Liver (tissue), 9 donors: ENCODE measurements around the gene ATP4A. TPM values are rescaled to one million over a fixed set of nuclear protein-coding genes. Genes with fewer than 3 reads are reported as not detected.

Source experiments
- DNase-seq: peaks from one replicate; pipeline ENCODE4 v3.0.0-alpha.2; 2017; ENCODE audit warnings: low spot score
- H3K27ac ChIP-seq, 2 donors: one replicate each; pipeline ENCODE4 v1.7.0; 2013; ENCODE audit warnings: inconsistent platforms in 2 of 2, low read length in 2 of 2, control low read depth in 1 of 2, low read depth in 1 of 2, mild to moderate bottlenecking in 1 of 2
- H3K27me3 ChIP-seq, 4 donors: one replicate each; pipeline versions ENCODE4 v1.6.1 to v1.7.0; 2013; ENCODE audit warnings: low read length in 3 of 4, inconsistent platforms in 1 of 4, mild to moderate bottlenecking in 1 of 4, moderate library complexity in 1 of 4; ENCODE audit not compliant: control insufficient read depth in 4 of 4, insufficient read depth in 4 of 4
- H3K36me3 ChIP-seq, 4 donors: one replicate each; pipeline versions ENCODE4 v1.6.1 to v1.7.0; 2013; ENCODE audit warnings: low read length in 3 of 4, mild to moderate bottlenecking in 3 of 4, low read depth in 1 of 4, moderate library complexity in 1 of 4; ENCODE audit not compliant: control insufficient read depth in 4 of 4, insufficient read depth in 3 of 4
- H3K4me1 ChIP-seq, 4 donors: one replicate each; pipeline versions ENCODE4 v1.6.1 to v1.7.0; 2013; ENCODE audit warnings: low read length in 3 of 4, mild to moderate bottlenecking in 3 of 4, moderate library complexity in 1 of 4; ENCODE audit not compliant: control insufficient read depth in 4 of 4, insufficient read depth in 4 of 4
- H3K4me3 ChIP-seq, 3 donors: one replicate each; pipeline versions ENCODE4 v1.6.1 to v1.7.0; 2013; ENCODE audit warnings: low read length in 3 of 3, control low read depth in 1 of 3, low read depth in 1 of 3, mild to moderate bottlenecking in 1 of 3
- H3K9ac ChIP-seq, 2 donors: one replicate each; pipeline ENCODE4 v1.7.0; 2013; ENCODE audit warnings: low read length in 2 of 2, mild to moderate bottlenecking in 2 of 2, moderate library complexity in 2 of 2, control low read depth in 1 of 2, low read depth in 1 of 2
- H3K9me3 ChIP-seq, 4 donors: one replicate each; pipeline versions ENCODE4 v1.6.1 to v1.7.0; 2013; ENCODE audit warnings: low read length in 3 of 4; ENCODE audit not compliant: control insufficient read depth in 4 of 4
- EGR1 ChIP-seq, 2 donors: IDR thresholded peaks; 2 replicates each; pipeline ENCODE4 v1.6.1; 2016 to 2018; ENCODE audit warnings: antibody characterized with exemption in 2 of 2, low read depth in 2 of 2
- FOXA1 ChIP-seq: IDR thresholded peaks from 2 replicates; pipeline ENCODE4 v1.6.1; 2016; ENCODE audit warnings: antibody characterized with exemption
- FOXA2 ChIP-seq: IDR thresholded peaks from 2 replicates; pipeline ENCODE4 v1.6.1; 2016; ENCODE audit warnings: antibody characterized with exemption
- GABPA ChIP-seq, 2 donors: IDR thresholded peaks in 1 of 2; conservative IDR thresholded peaks in 1 of 2; 2 replicates each; pipeline ENCODE4 v1.6.1; 2016; ENCODE audit warnings: antibody characterized with exemption in 2 of 2, mild to moderate bottlenecking in 1 of 2, moderate library complexity in 1 of 2
- HNF4A ChIP-seq, 2 donors: conservative IDR thresholded peaks; 2 replicates each; pipeline ENCODE4 v1.6.1; 2016; ENCODE audit warnings: antibody characterized with exemption in 2 of 2, mild to moderate bottlenecking in 2 of 2
- HNF4G ChIP-seq: IDR thresholded peaks from 2 replicates; pipeline ENCODE4 v1.6.1; 2016; ENCODE audit warnings: antibody characterized with exemption
- JUND ChIP-seq, 2 donors: IDR thresholded peaks; 2 replicates each; pipeline ENCODE4 v1.6.1; 2016; ENCODE audit warnings: antibody characterized with exemption in 2 of 2
- NR2F2 ChIP-seq: IDR thresholded peaks from 2 replicates; pipeline ENCODE4 v1.6.1; 2016; ENCODE audit warnings: antibody characterized with exemption
- RAD21 ChIP-seq, 2 donors: IDR thresholded peaks; 2 replicates each; pipeline ENCODE4 v1.6.1; 2016; ENCODE audit warnings: antibody characterized with exemption in 2 of 2, mild to moderate bottlenecking in 2 of 2
- REST ChIP-seq: IDR thresholded peaks from 2 replicates; pipeline ENCODE4 v1.6.1; 2016; ENCODE audit warnings: antibody characterized with exemption, mild to moderate bottlenecking
- RXRA ChIP-seq, 2 donors: IDR thresholded peaks; 2 replicates each; pipeline ENCODE4 v1.6.1; 2017 to 2018; ENCODE audit warnings: antibody characterized with exemption in 2 of 2, mild to moderate bottlenecking in 1 of 2
- SP1 ChIP-seq: IDR thresholded peaks from 2 replicates; pipeline ENCODE4 v1.6.1; 2018; ENCODE audit warnings: antibody characterized with exemption, mild to moderate bottlenecking
- TAF1 ChIP-seq: conservative IDR thresholded peaks from 2 replicates; pipeline ENCODE4 v1.6.1; 2016; ENCODE audit warnings: antibody characterized with exemption, mild to moderate bottlenecking
- YY1 ChIP-seq: IDR thresholded peaks from 2 replicates; pipeline ENCODE4 v1.6.1; 2016; ENCODE audit warnings: antibody characterized with exemption, mild to moderate bottlenecking
- WGBS: extraction: QIAGEN DNeasy Blood & Tissue Kit; methylation state at CpG from one replicate; pipeline ENCODE4 v1.1.7; 2013; 5-methylcytosine and 5-hydroxymethylcytosine counted together
- polyA plus RNA-seq, 2 donors: library from polyadenylated mRNA; stranded (reverse) in 1 of 2; unstranded in 1 of 2; fragments of 200-250 nt in 1 of 2; fragments of >200 nt in 1 of 2; fragmentation: Nextera tagmentation in 1 of 2; extraction: Ambion mirVana in 1 of 2; gene quantifications; one replicate each; pipeline versions ENCODE4 v1.2.1 to v1.2.3, GENCODE V29; 2013 to 2015
- total RNA-seq, 2 donors: library from RNA; depleted of rRNA; stranded (reverse); fragments of >200 nt; gene quantifications; one replicate each; pipeline ENCODE4 v1.2.3, GENCODE V29; 2014
- TF ChIP-seq, protein P1 (sequence below): IDR thresholded peaks from 2 replicates; pipeline ENCODE4 v1.6.1; 2016; ENCODE audit warnings: antibody characterized with exemption
- TF ChIP-seq, protein P2 (sequence below): IDR thresholded peaks from 2 replicates; pipeline ENCODE4 v1.6.1; 2016; ENCODE audit warnings: antibody characterized with exemption
- TF ChIP-seq, protein P3 (sequence below): fragments of 150-350 bp; IDR thresholded peaks from 2 replicates; pipeline ENCODE4 v1.5.1; 2017; ENCODE audit warnings: improper control_type of control experiment, low read depth, low read length; ENCODE audit not compliant: missing input control
- TF ChIP-seq, protein P4 (sequence below): IDR thresholded peaks from 2 replicates; pipeline ENCODE4 v1.6.1; 2016; ENCODE audit warnings: antibody characterized with exemption
- donor health status: healthy.
- donor health status: healthy.
- donor health status: healthy.
- donor health status: healthy.
- donor health status: healthy.

ATP4A gene
- total and polyA plus RNA-seq, 4 donors = not detected

GRCh38 chr19:35528218-35529038 lies 35.0 kb downstream of the ATP4A start, which contains the start of gene SBSN:
SBSN (minus strand) TSS chr19:35528311; CDS start chr19:35528281, 30 bp downstream.
- no peak within 1 kb of the TSS for H3K9ac ChIP-seq
- no peaks in the 10 kb centered on the region for H3K9me3 ChIP-seq
- no peak for DNase-seq
- peaks cover 0 to 4% (median 0%) of the 10 kb centered on the region in 4 donors for H3K4me1 ChIP-seq
- no peak within 1 kb of the TSS for H3K4me3 ChIP-seq
- TF ChIP-seq RXRA (IDR thresholded peaks at IDR 0.05) (no peak), TAF1 (no peak), FOXA2 (no peak), NR2F2 (no peak), YY1 (no peak), FOXA1 (no peak), JUND (IDR thresholded peaks at IDR 0.05) (no peak), HNF4G (no peak), GABPA (IDR thresholded peaks at IDR 0.05 in 1 of 2, conservative IDR thresholded peaks at IDR 0.05 in 1 of 2) (no peak), EGR1 (IDR thresholded peaks at IDR 0.05; ENCODE audit: low read depth in 2 of 2) (no peak), HNF4A (conservative IDR thresholded peaks at IDR 0.05) (no peak), REST (no peak), SP1 (no peak), RAD21 (IDR thresholded peaks at IDR 0.05) (no peak)
- TF ChIP-seq, protein P1, sequence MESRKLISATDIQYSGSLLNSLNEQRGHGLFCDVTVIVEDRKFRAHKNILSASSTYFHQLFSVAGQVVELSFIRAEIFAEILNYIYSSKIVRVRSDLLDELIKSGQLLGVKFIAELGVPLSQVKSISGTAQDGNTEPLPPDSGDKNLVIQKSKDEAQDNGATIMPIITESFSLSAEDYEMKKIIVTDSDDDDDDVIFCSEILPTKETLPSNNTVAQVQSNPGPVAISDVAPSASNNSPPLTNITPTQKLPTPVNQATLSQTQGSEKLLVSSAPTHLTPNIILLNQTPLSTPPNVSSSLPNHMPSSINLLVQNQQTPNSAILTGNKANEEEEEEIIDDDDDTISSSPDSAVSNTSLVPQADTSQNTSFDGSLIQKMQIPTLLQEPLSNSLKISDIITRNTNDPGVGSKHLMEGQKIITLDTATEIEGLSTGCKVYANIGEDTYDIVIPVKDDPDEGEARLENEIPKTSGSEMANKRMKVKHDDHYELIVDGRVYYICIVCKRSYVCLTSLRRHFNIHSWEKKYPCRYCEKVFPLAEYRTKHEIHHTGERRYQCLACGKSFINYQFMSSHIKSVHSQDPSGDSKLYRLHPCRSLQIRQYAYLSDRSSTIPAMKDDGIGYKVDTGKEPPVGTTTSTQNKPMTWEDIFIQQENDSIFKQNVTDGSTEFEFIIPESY = no peak
- TF ChIP-seq, protein P2, sequence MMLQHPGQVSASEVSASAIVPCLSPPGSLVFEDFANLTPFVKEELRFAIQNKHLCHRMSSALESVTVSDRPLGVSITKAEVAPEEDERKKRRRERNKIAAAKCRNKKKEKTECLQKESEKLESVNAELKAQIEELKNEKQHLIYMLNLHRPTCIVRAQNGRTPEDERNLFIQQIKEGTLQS = no peak
- TF ChIP-seq, protein P3, sequence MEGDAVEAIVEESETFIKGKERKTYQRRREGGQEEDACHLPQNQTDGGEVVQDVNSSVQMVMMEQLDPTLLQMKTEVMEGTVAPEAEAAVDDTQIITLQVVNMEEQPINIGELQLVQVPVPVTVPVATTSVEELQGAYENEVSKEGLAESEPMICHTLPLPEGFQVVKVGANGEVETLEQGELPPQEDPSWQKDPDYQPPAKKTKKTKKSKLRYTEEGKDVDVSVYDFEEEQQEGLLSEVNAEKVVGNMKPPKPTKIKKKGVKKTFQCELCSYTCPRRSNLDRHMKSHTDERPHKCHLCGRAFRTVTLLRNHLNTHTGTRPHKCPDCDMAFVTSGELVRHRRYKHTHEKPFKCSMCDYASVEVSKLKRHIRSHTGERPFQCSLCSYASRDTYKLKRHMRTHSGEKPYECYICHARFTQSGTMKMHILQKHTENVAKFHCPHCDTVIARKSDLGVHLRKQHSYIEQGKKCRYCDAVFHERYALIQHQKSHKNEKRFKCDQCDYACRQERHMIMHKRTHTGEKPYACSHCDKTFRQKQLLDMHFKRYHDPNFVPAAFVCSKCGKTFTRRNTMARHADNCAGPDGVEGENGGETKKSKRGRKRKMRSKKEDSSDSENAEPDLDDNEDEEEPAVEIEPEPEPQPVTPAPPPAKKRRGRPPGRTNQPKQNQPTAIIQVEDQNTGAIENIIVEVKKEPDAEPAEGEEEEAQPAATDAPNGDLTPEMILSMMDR = no peak
- TF ChIP-seq, protein P4, sequence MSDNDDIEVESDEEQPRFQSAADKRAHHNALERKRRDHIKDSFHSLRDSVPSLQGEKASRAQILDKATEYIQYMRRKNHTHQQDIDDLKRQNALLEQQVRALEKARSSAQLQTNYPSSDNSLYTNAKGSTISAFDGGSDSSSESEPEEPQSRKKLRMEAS = no peak
- no peak within 1 kb of the TSS for H3K27ac ChIP-seq
- H3K36me3 ChIP-seq = no peaks in the 10 kb centered on the region
- H3K27me3 ChIP-seq = peaks cover 0 to 4% (median under 1%) of the 10 kb centered on the region in 4 donors
- WGBS = 81% methylated on average over 11 of the region's 11 CpGs
